Neural progenitor cell (in vitro differentiated cells): ENCODE data around the gene TFPI2. TPM values are rescaled to one million over a fixed set of nuclear protein-coding genes. Genes with fewer than 3 reads are reported as not detected.

Source experiments
- DNase-seq: peaks from one replicate; pipeline ENCODE4 v3.0.0-alpha.2; 2016; ENCODE audit warnings: low spot score
- H2AFZ ChIP-seq: fragments of 200-600 bp; sonication (generic); replicated peaks from 2 replicates; pipeline ENCODE4 v1.6.1; 2016; ENCODE audit warnings: antibody characterized with exemption
- H3F3A ChIP-seq: fragments of 200-600 bp; sonication (generic); 2 replicates; pipeline ENCODE4 v1.6.1; 2016; ENCODE audit warnings: antibody characterized with exemption, low read depth
- H3K27ac ChIP-seq: fragments of 200-600 bp; sonication (generic); 2 replicates; pipeline ENCODE4 v1.5.1; 2016; ENCODE audit warnings: mild to moderate bottlenecking
- H3K27me3 ChIP-seq: fragments of 200-600 bp; sonication (generic); 2 replicates; pipeline ENCODE4 v1.6.1; 2016; ENCODE audit warnings: mild to moderate bottlenecking, moderate library complexity
- H3K36me3 ChIP-seq: fragments of 200-600 bp; sonication (generic); 2 replicates; pipeline ENCODE4 v1.5.1; 2016
- H3K4me1 ChIP-seq: fragments of 200-600 bp; sonication (generic); 2 replicates; pipeline ENCODE4 v1.6.1; 2016; ENCODE audit warnings: mixed run types
- H3K4me2 ChIP-seq: fragments of 200-600 bp; sonication (generic); 2 replicates; pipeline ENCODE4 v1.6.1; 2016
- H3K4me3 ChIP-seq: fragments of 200-600 bp; sonication (generic); 2 replicates; pipeline ENCODE4 v1.5.1; 2016
- H3K79me2 ChIP-seq: fragments of 200-600 bp; sonication (generic); 2 replicates; pipeline ENCODE4 v1.6.1; 2016; ENCODE audit warnings: low read depth
- H3K9ac ChIP-seq: fragments of 200-600 bp; sonication (generic); 2 replicates; pipeline ENCODE4 v1.6.1; 2016
- H3K9me3 ChIP-seq: fragments of 200-600 bp; sonication (generic); 2 replicates; pipeline ENCODE4 v1.5.1; 2016; ENCODE audit warnings: low read depth
- H4K20me1 ChIP-seq: fragments of 200-600 bp; sonication (generic); 2 replicates; pipeline ENCODE4 v1.6.1; 2016; ENCODE audit warnings: low read depth
- H3K27ac Mint-ChIP-seq: 3 replicates; pipeline ENCODE4 v1.8.0; 2021; ENCODE audit warnings: mixed read lengths
- H3K27me3 Mint-ChIP-seq: 2 replicates; pipeline ENCODE4 v1.8.0; 2022; ENCODE audit warnings: low read depth, mild to moderate bottlenecking, inconsistent platforms, moderate library complexity, mixed read lengths; ENCODE audit not compliant: insufficient read depth
- H3K36me3 Mint-ChIP-seq: 3 replicates; pipeline ENCODE4 v1.8.0; 2021; ENCODE audit warnings: mixed read lengths
- H3K4me1 Mint-ChIP-seq: 3 replicates; pipeline ENCODE4 v1.8.0; 2021; ENCODE audit warnings: mixed read lengths
- H3K4me3 Mint-ChIP-seq: 3 replicates; pipeline ENCODE4 v1.8.0; 2021; ENCODE audit warnings: mild to moderate bottlenecking, moderate library complexity, mixed read lengths
- H3K9me3 Mint-ChIP-seq: 3 replicates; pipeline ENCODE4 v1.8.0; 2020; ENCODE audit warnings: mixed read lengths
- CTCF ChIP-seq: fragments of 200-600 bp; sonication (generic); IDR thresholded peaks from 2 replicates; pipeline ENCODE4 v1.5.1; 2017; ENCODE audit warnings: antibody characterized with exemption, mild to moderate bottlenecking
- EZH2 ChIP-seq: fragments of 200-600 bp; sonication (generic); IDR thresholded peaks from 2 replicates; pipeline ENCODE4 v1.6.1; 2017; ENCODE audit warnings: antibody characterized with exemption, mild to moderate bottlenecking, moderate library complexity
- EZH2phosphoT487 ChIP-seq: fragments of 200-600 bp; sonication (generic); IDR thresholded peaks from 2 replicates; pipeline ENCODE4 v1.6.1; 2017; ENCODE audit warnings: antibody characterized with exemption
- total RNA-seq: library from RNA; depleted of rRNA; stranded (reverse); fragments of >200 nt; gene quantifications from 2 replicates; pipeline ENCODE4 v1.2.3, GENCODE V29; 2015; ENCODE audit warnings: low replicate concordance

TFPI2 gene
- total RNA-seq, 1 donor from 2014 or later: 5.8 TPM

GRCh38 chr7:93910076-93910994, 19.8 kb upstream of the TFPI2 start:
- Histone ChIP-seq H3K4me1 (no peaks in the 10 kb centered on the region), H3K4me3 (no peak overlapping the region), H3K79me2 (no peaks in the 10 kb centered on the region), H3K27ac (no peak overlapping the region), H2AFZ (no peak overlapping the region), H3K4me2 (no peak overlapping the region), H3K9me3 (no peaks in the 10 kb centered on the region), H3K9ac (no peak overlapping the region), H4K20me1 (no peaks in the 10 kb centered on the region), H3K36me3 (no peaks in the 10 kb centered on the region), H3K27me3 (no peaks in the 10 kb centered on the region), H3F3A (no peaks in the 10 kb centered on the region)
- Mint-ChIP-seq H3K4me3 (no peak overlapping the region), H3K27me3 (no peaks in the 10 kb centered on the region), H3K9me3 (no peaks in the 10 kb centered on the region), H3K27ac (peak overlapping the region; percentile 51), H3K36me3 (no peaks in the 10 kb centered on the region), H3K4me1 (peaks cover 10% of the 10 kb centered on the region)
- DNase-seq: no peak
- TF ChIP-seq EZH2phosphoT487: no peak
- no peak for TF ChIP-seq EZH2
- TF ChIP-seq CTCF: no peak

- no peaks in the 10 kb centered on the region for H3K27me3 Mint-ChIP-seq
- TF ChIP-seq CTCF: no peak
- TF ChIP-seq EZH2: no peak
- no peak for TF ChIP-seq EZH2phosphoT487
These were observed 15.7 kb upstream of the TFPI2 start, which contains the start of gene GNGT1 for GRCh38 chr7:93906267-93906666. Gene GNGT1 (plus strand): TSS chr7:93906567. CDS start chr7:93906747, 180 bp downstream.

GRCh38 chr7:93902777-93903423, 12.3 kb upstream of the TFPI2 start:
- Mint-ChIP-seq H3K4me3 (no peak overlapping the region), H3K27ac (no peak overlapping the region), H3K27me3 (no peaks in the 10 kb centered on the region), H3K4me1 (no peaks in the 10 kb centered on the region), H3K36me3 (no peaks in the 10 kb centered on the region), H3K9me3 (no peaks in the 10 kb centered on the region)
- H3K4me2 ChIP-seq: no peak overlapping the region
- no peak overlapping the region for H3K27ac ChIP-seq
- no peak overlapping the region for H2AFZ ChIP-seq
- no peaks in the 10 kb centered on the region for H3K27me3 ChIP-seq
- H3F3A ChIP-seq: no peaks in the 10 kb centered on the region
- H3K4me3 ChIP-seq: no peak overlapping the region
- no peaks in the 10 kb centered on the region for H4K20me1 ChIP-seq
- no peaks in the 10 kb centered on the region for H3K4me1 ChIP-seq
- no peaks in the 10 kb centered on the region for H3K79me2 ChIP-seq
- no peaks in the 10 kb centered on the region for H3K36me3 ChIP-seq
- TF ChIP-seq CTCF (peak; percentile 94), EZH2phosphoT487 (no peak), EZH2 (no peak)
- no peak overlapping the region for H3K9ac ChIP-seq
- DNase-seq: peak; percentile 62
- H3K9me3 ChIP-seq: no peaks in the 10 kb centered on the region

More at GRCh38 chr7:93906267-93906666, 15.7 kb upstream of the TFPI2 start, which contains the start of gene GNGT1:
- H3K4me3 ChIP-seq: no peak within 1 kb of the TSS
- Mint-ChIP-seq H3K4me3 (no peak within 1 kb of the TSS), H3K27ac (no peak within 1 kb of the TSS), H3K4me1 (peaks cover 10% of the 10 kb centered on the region), H3K9me3 (no peaks in the 10 kb centered on the region), H3K36me3 (no peaks in the 10 kb centered on the region)
- H3K79me2 ChIP-seq: no peaks in the 10 kb centered on the region
- H3K4me1 ChIP-seq: no peaks in the 10 kb centered on the region
- no peaks in the 10 kb centered on the region for H3F3A ChIP-seq
- no peaks in the 10 kb centered on the region for H4K20me1 ChIP-seq
- no peak within 1 kb of the TSS for H2AFZ ChIP-seq
- no peak within 1 kb of the TSS for H3K4me2 ChIP-seq
- no peaks in the 10 kb centered on the region for H3K9me3 ChIP-seq
- no peak within 1 kb of the TSS for H3K27ac ChIP-seq
- no peak for DNase-seq
- no peaks in the 10 kb centered on the region for H3K36me3 ChIP-seq
- no peaks in the 10 kb centered on the region for H3K27me3 ChIP-seq
- no peak within 1 kb of the TSS for H3K9ac ChIP-seq
